Endodermal cell (in vitro differentiated cells): ENCODE data around the gene MEF2D. TPM values are rescaled to one million over a fixed set of nuclear protein-coding genes. Genes with fewer than 3 reads are reported as not detected.

Experiments
- DNase-seq: peaks from one replicate; pipeline ENCODE4 v3.0.0-alpha.2; 2017
- H3K27ac ChIP-seq: 2 replicates; pipeline ENCODE4 v1.5.1; 2013; ENCODE audit warnings: mild to moderate bottlenecking, low read depth, low read length, moderate library complexity
- H3K27me3 ChIP-seq: 2 replicates; pipeline ENCODE4 v1.6.1; 2013; ENCODE audit warnings: mild to moderate bottlenecking, low read length, moderate library complexity; ENCODE audit not compliant: insufficient read depth, control insufficient read depth, poor library complexity, severe bottlenecking
- H3K36me3 ChIP-seq: 2 replicates; pipeline ENCODE4 v1.7.0; 2013; ENCODE audit warnings: mild to moderate bottlenecking, low read length, moderate library complexity; ENCODE audit not compliant: control insufficient read depth, insufficient read depth
- H3K4me1 ChIP-seq: one replicate; pipeline ENCODE4 v1.7.0; 2013; ENCODE audit warnings: low read length; ENCODE audit not compliant: control insufficient read depth, insufficient read depth
- H3K4me3 ChIP-seq: 2 replicates; pipeline ENCODE4 v1.5.1; 2013; ENCODE audit warnings: mild to moderate bottlenecking, low read length, moderate library complexity
- H3K9ac ChIP-seq: 2 replicates; pipeline ENCODE4 v1.6.1; 2013; ENCODE audit warnings: mild to moderate bottlenecking, low read length, moderate library complexity; ENCODE audit not compliant: poor library complexity, severe bottlenecking; ENCODE audit errors: extremely low read depth
- H3K9me3 ChIP-seq: 2 replicates; pipeline ENCODE4 v1.6.1; 2013; ENCODE audit warnings: mild to moderate bottlenecking, low read length, moderate library complexity; ENCODE audit not compliant: control insufficient read depth
- H3K27ac Mint-ChIP-seq: 2 replicates; pipeline ENCODE4 v1.8.0; 2020; ENCODE audit warnings: mixed read lengths
- H3K27me3 Mint-ChIP-seq: 2 replicates; pipeline ENCODE4 v1.8.0; 2021; ENCODE audit warnings: mild to moderate bottlenecking, mixed read lengths; ENCODE audit not compliant: insufficient read depth
- H3K36me3 Mint-ChIP-seq: 2 replicates; pipeline ENCODE4 v1.8.0; 2020; ENCODE audit warnings: low read depth, mixed read lengths
- H3K4me1 Mint-ChIP-seq: 2 replicates; pipeline ENCODE4 v1.8.0; 2020; ENCODE audit warnings: mixed read lengths
- H3K4me3 Mint-ChIP-seq: 2 replicates; pipeline ENCODE4 v1.8.0; 2020; ENCODE audit warnings: mild to moderate bottlenecking, moderate library complexity, mixed read lengths
- H3K9me3 Mint-ChIP-seq: 2 replicates; pipeline ENCODE4 v1.8.0; 2020; ENCODE audit warnings: mild to moderate bottlenecking, mixed read lengths
- WGBS, 2 experiments: methylation state at CpG; one replicate each; pipeline versions ENCODE4 v1.1.5 to v1.1.7; 2013; ENCODE audit warnings: missing lambda C conversion rate in 2 of 2, mixed read lengths in 1 of 2; ENCODE audit not compliant: insufficient coverage in 1 of 2, insufficient read length in 1 of 2; 5-methylcytosine and 5-hydroxymethylcytosine counted together
- total RNA-seq, 2 donors: library from RNA; stranded (reverse); fragmentation: NEBNext Ultra II Directional in 1 of 2; extraction: Animal tissue kit (Norgen Biotek cat#: 25700) in 1 of 2; gene quantifications; 2 replicates in 1 of 2; 3 replicates in 1 of 2; pipeline ENCODE4 v1.2.1, GENCODE V29; 2021
- TF ChIP-seq, protein P1 (sequence below): fragments of 200-600 bp; sonication (generic); conservative IDR thresholded peaks from 2 replicates; pipeline ENCODE4 v1.5.0; 2021; ENCODE audit warnings: antibody characterized with exemption, mild to moderate bottlenecking

Gene MEF2D
- total RNA-seq, 2 donors from 2014 or later = 10.5 to 12.8 TPM

DNA sequence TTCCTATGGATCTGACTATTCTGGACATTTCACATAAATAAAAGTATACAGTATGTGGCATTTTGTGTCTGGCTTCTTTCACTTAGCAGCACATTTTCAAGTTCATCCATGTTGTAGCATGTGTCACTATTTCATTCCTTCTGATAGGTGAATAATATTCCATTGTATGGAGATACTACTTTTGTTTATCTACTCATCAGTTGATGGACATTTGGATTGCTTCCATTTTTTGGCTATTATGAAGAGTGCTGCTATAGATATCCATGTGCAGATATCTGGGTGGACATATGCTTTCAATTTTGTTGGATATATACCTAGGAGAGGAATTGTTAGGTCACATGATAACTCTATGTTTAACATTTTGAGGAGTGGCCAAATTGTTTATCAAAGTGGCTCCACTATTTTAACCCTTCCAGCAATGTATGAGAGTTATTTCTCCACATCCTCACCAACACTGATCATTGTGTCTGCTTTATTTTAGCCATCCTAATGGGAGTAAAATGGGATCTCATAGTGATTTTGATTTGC is 21.9 kb upstream of the MEF2D start:
- DNase-seq = no peak
- no peaks in the 10 kb centered on the region for H3K27me3 ChIP-seq
- H3K4me3 ChIP-seq = no peak overlapping the region
- TF ChIP-seq, protein P1, sequence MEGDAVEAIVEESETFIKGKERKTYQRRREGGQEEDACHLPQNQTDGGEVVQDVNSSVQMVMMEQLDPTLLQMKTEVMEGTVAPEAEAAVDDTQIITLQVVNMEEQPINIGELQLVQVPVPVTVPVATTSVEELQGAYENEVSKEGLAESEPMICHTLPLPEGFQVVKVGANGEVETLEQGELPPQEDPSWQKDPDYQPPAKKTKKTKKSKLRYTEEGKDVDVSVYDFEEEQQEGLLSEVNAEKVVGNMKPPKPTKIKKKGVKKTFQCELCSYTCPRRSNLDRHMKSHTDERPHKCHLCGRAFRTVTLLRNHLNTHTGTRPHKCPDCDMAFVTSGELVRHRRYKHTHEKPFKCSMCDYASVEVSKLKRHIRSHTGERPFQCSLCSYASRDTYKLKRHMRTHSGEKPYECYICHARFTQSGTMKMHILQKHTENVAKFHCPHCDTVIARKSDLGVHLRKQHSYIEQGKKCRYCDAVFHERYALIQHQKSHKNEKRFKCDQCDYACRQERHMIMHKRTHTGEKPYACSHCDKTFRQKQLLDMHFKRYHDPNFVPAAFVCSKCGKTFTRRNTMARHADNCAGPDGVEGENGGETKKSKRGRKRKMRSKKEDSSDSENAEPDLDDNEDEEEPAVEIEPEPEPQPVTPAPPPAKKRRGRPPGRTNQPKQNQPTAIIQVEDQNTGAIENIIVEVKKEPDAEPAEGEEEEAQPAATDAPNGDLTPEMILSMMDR = no peak
- Mint-ChIP-seq H3K4me1 (peaks cover 4% of the 10 kb centered on the region), H3K4me3 (no peak overlapping the region), H3K27me3 (no peaks in the 10 kb centered on the region), H3K36me3 (peaks cover 12% of the 10 kb centered on the region), H3K9me3 (no peaks in the 10 kb centered on the region), H3K27ac (no peak overlapping the region)
- peaks cover 14% of the 10 kb centered on the region for H3K36me3 ChIP-seq
- H3K4me1 ChIP-seq = no peaks in the 10 kb centered on the region
- no peak overlapping the region for H3K9ac ChIP-seq
- H3K27ac ChIP-seq = no peak overlapping the region
- no peaks in the 10 kb centered on the region for H3K9me3 ChIP-seq

DNA sequence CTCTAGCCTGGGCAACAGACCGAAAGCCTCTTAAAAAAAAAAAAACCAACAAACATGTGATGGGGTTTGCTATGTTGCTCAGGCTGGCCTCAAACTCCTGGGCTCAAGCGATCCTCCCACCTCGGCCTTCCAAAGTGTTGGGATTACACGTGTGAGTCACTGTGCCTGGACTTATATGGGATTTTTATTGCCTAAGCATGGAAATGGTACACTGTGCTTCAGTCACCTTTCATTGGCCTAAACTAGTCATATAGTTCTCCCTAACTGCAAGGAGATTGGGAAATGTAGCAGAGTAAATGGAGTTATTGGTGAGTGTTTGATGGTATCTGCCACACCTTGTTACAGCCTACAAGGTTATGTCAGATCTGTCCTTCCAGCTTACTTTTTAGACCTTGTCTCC is 17.2 kb upstream of the MEF2D start:
- Histone ChIP-seq H3K36me3 (no peaks in the 10 kb centered on the region), H3K4me1 (no peaks in the 10 kb centered on the region), H3K4me3 (no peak overlapping the region), H3K9ac (no peak overlapping the region), H3K27me3 (no peaks in the 10 kb centered on the region), H3K9me3 (no peaks in the 10 kb centered on the region), H3K27ac (no peak overlapping the region)
- 67 to 74% methylated on average over 3 to 4 of the region's 4 CpGs for WGBS, 2 experiments
- Mint-ChIP-seq H3K4me1 (no peaks in the 10 kb centered on the region), H3K4me3 (no peak overlapping the region), H3K36me3 (no peaks in the 10 kb centered on the region), H3K27ac (no peak overlapping the region), H3K27me3 (no peaks in the 10 kb centered on the region), H3K9me3 (no peaks in the 10 kb centered on the region)
- TF ChIP-seq, protein P1 = no peak
- no peak for DNase-seq

DNA sequence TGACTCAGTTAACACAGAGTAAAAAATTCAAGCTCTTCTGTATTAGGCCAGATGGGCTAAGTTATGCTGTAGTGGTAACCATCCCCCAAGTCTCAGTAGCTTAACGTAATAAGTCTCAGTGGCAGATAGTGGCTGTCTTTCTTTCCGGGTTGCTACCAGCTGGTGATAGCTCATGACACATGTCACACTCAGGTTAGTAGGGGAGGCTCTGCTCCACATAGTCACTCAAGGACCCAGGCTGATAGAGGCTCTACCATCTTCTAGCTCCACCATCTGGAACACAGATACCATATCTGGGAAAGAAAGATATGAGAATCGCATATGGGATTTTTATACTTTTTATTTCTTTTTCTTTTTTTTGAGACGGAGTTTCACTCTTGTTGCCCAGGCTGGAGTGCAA is 16.2 kb upstream of the MEF2D start:
- TF ChIP-seq, protein P1 = no peak
- Mint-ChIP-seq H3K9me3 (no peaks in the 10 kb centered on the region), H3K36me3 (no peaks in the 10 kb centered on the region), H3K27ac (no peak overlapping the region), H3K4me1 (no peaks in the 10 kb centered on the region), H3K4me3 (no peak overlapping the region), H3K27me3 (peaks cover 5% of the 10 kb centered on the region)
- H3K4me3 ChIP-seq = no peak overlapping the region
- H3K9me3 ChIP-seq = no peaks in the 10 kb centered on the region
- no peaks in the 10 kb centered on the region for H3K27me3 ChIP-seq
- H3K27ac ChIP-seq = no peak overlapping the region
- no peaks in the 10 kb centered on the region for H3K36me3 ChIP-seq
- no peak for DNase-seq
- WGBS, 2 experiments = 89 to 92% methylated on average over 2 to 4 of the region's 4 CpGs
- H3K9ac ChIP-seq = no peak overlapping the region
- H3K4me1 ChIP-seq = no peaks in the 10 kb centered on the region
